Activated CD8-positive, alpha-beta memory T cell treated with anti-CD3 and anti-CD28 coated beads for 1 hour (primary cell): Measurements from ENCODE around the gene OTUD5.

Experiments used
- DNase-seq, 2 donors: peaks; one replicate each; pipeline ENCODE4 v3.0.0-alpha.2; 2020; ENCODE audit warnings: low read depth in 1 of 2; ENCODE audit errors: extremely low read depth in 1 of 2

Gene OTUD5

GRCh38 chrX:48937054-48937907 lies 20.1 kb downstream of the OTUD5 start:
- DNase-seq, result peak; percentile 67 to 78

- DNase-seq, result no peak
Measured at GRCh38 chrX:48936429-48937053, 20.9 kb downstream of the OTUD5 start.

- no peak for DNase-seq
Measured at GRCh38 chrX:48935301-48935670, 22.1 kb downstream of the OTUD5 start.

GRCh38 chrX:48934581-48935300 lies 22.7 kb downstream of the OTUD5 start:
- DNase-seq, result no peak

GRCh38 chrX:48933757-48934156 lies 23.6 kb downstream of the OTUD5 start:
- no peak for DNase-seq

- no peak for DNase-seq
Measured at GRCh38 chrX:48927736-48928382, 29.5 kb downstream of the OTUD5 start.

- no peak for DNase-seq
Measured at GRCh38 chrX:48927123-48927522, 30.3 kb downstream of the OTUD5 start.

- no peak for DNase-seq
Measured at GRCh38 chrX:48924270-48924669, 33.1 kb downstream of the OTUD5 start.

GRCh38 chrX:48923771-48924170 lies 33.6 kb downstream of the OTUD5 start:
- DNase-seq, result no peak

- DNase-seq, result no peak
Measured at GRCh38 chrX:48920718-48921104, 36.7 kb downstream of the OTUD5 start.

GRCh38 chrX:48919947-48920717 lies 37.3 kb downstream of the OTUD5 start:
- no peak for DNase-seq

GRCh38 chrX:48919360-48919841 lies 38.0 kb downstream of the OTUD5 start:
- no peak for DNase-seq

GRCh38 chrX:48918643-48919340 lies 38.6 kb downstream of the OTUD5 start, which contains the start of gene PIM2:
Gene PIM2, minus strand, starts transcription at chrX:48919024. Its CDS starts 190 bp downstream, at chrX:48918834.
- peak; percentile 80 to 82 for DNase-seq

- DNase-seq, result no peak
Measured at GRCh38 chrX:48918301-48918642, 39.1 kb downstream of the OTUD5 start.

GRCh38 chrX:48917139-48918001 lies 40.0 kb downstream of the OTUD5 start:
- DNase-seq, result peak; percentile 67 to 73

- DNase-seq, result no peak
Measured at GRCh38 chrX:48914593-48915493, 42.6 kb downstream of the OTUD5 start.

- no peak for DNase-seq
Measured at GRCh38 chrX:48913605-48914366, 43.6 kb downstream of the OTUD5 start.
